NB4 (cell line): Measurements from ENCODE around the gene NDUFS1.
"Not testable (repeated sequence)": the region's sequence is repeated elsewhere in the genome, so short reads cannot be mapped to it uniquely, and the experiment has no call there.

Experiments
- MYC ChIP-seq: IDR thresholded peaks from 2 replicates; pipeline ENCODE4 v1.6.1; 2011; ENCODE audit warnings: low read depth, low read length
- POLR2A ChIP-seq: IDR thresholded peaks from 2 replicates; pipeline ENCODE4 v1.6.1; 2011; ENCODE audit warnings: mild to moderate bottlenecking; ENCODE audit not compliant: insufficient read length; ENCODE audit errors: extremely low read depth
- TF ChIP-seq, protein P1 (sequence below): IDR thresholded peaks from one replicate; pipeline ENCODE4 v1.5.1; 2012; ENCODE audit warnings: low read depth, low read length
- TF ChIP-seq, protein P2 (sequence below): IDR thresholded peaks from 2 replicates; pipeline ENCODE4 v1.6.1; 2011; ENCODE audit warnings: low read depth, low read length

DNA sequence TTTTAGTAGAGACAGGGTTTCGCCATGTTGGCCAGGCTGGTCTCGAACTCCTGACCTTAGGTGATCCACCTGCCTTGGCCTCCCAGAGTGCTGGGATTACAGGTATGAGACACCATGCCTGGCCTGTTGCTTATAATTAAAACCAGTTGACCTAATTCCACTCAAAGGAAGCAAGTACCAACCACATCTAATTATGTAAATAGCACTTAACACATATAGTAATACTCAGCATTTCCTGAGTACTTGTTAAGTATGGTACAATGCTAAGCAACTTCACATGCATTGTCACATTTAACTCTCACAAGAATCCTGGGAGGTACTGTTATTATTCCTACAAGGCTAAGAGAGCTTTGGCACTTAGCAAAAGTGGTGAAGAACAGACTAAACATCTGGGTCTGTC lies 48.1 kb upstream of the NDUFS1 start:
- TF ChIP-seq, protein P1, sequence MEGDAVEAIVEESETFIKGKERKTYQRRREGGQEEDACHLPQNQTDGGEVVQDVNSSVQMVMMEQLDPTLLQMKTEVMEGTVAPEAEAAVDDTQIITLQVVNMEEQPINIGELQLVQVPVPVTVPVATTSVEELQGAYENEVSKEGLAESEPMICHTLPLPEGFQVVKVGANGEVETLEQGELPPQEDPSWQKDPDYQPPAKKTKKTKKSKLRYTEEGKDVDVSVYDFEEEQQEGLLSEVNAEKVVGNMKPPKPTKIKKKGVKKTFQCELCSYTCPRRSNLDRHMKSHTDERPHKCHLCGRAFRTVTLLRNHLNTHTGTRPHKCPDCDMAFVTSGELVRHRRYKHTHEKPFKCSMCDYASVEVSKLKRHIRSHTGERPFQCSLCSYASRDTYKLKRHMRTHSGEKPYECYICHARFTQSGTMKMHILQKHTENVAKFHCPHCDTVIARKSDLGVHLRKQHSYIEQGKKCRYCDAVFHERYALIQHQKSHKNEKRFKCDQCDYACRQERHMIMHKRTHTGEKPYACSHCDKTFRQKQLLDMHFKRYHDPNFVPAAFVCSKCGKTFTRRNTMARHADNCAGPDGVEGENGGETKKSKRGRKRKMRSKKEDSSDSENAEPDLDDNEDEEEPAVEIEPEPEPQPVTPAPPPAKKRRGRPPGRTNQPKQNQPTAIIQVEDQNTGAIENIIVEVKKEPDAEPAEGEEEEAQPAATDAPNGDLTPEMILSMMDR, result not testable (repeated sequence)
- not testable (repeated sequence) for TF ChIP-seq MYC, POLR2A
- TF ChIP-seq, protein P2, sequence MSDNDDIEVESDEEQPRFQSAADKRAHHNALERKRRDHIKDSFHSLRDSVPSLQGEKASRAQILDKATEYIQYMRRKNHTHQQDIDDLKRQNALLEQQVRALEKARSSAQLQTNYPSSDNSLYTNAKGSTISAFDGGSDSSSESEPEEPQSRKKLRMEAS, result not testable (repeated sequence)
